Large intestine (tissue), 3 donors: Measurements from ENCODE around the gene BTBD6. TPM values are rescaled to one million over a fixed set of nuclear protein-coding genes. Genes with fewer than 3 reads are reported as not detected.
"Not testable (repeated sequence)": the region's sequence is repeated elsewhere in the genome, so short reads cannot be mapped to it uniquely, and the experiment has no call there.

ENCODE experiments used
- DNase-seq, 2 donors: peaks; one replicate each; pipeline versions ENCODE4 v3.0.0 to v3.0.0-alpha.2; 2013
- H3K27ac ChIP-seq: one replicate; pipeline ENCODE4 v1.5.1; 2013; ENCODE audit warnings: low read length
- H3K27me3 ChIP-seq: 2 replicates; pipeline ENCODE4 v1.6.1; 2013; ENCODE audit warnings: low read length; ENCODE audit not compliant: control insufficient read depth, insufficient read depth
- H3K36me3 ChIP-seq: 2 replicates; pipeline ENCODE4 v1.6.1; 2013; ENCODE audit warnings: low read length; ENCODE audit not compliant: control insufficient read depth, insufficient read depth
- H3K4me1 ChIP-seq: one replicate; pipeline ENCODE4 v1.6.1; 2013; ENCODE audit warnings: low read length; ENCODE audit not compliant: control insufficient read depth, insufficient read depth
- H3K4me3 ChIP-seq: one replicate; pipeline ENCODE4 v1.5.1; 2013; ENCODE audit warnings: low read length
- H3K9me3 ChIP-seq: one replicate; pipeline ENCODE4 v1.6.1; 2013; ENCODE audit warnings: mild to moderate bottlenecking, low read depth, low read length, moderate library complexity; ENCODE audit not compliant: control insufficient read depth
- WGBS: methylation state at CpG from one replicate; pipeline ENCODE4 v1.1.5; 2013; ENCODE audit warnings: low lambda C conversion rate; ENCODE audit not compliant: insufficient coverage; 5-methylcytosine and 5-hydroxymethylcytosine counted together
- polyA plus RNA-seq: library from polyadenylated mRNA; unstranded; fragments of 120-200 nt; gene quantifications from one replicate; pipeline ENCODE4 v1.2.1, GENCODE V29; 2013

Gene BTBD6
- polyA plus RNA-seq, 1 donor = 40.9 TPM

- H3K27ac ChIP-seq = no peak overlapping the region
- WGBS = no CpG with 5 or more reads among the region's 11 CpGs
- H3K27me3 ChIP-seq = no peaks in the 10 kb centered on the region
- H3K4me1 ChIP-seq = no peaks in the 10 kb centered on the region
- H3K36me3 ChIP-seq = peaks cover 11% of the 10 kb centered on the region
- no peak overlapping the region for H3K4me3 ChIP-seq
- H3K9me3 ChIP-seq = no peaks in the 10 kb centered on the region
- no peak for DNase-seq
Observed at GRCh38 chr14:105269405-105269804, 21.1 kb downstream of the BTBD6 start.

GRCh38 chr14:105271224-105271890, 23.0 kb downstream of the BTBD6 start:
- Histone ChIP-seq H3K27ac (no peak overlapping the region), H3K4me3 (no peak overlapping the region)

GRCh38 chr14:105272623-105273022, 24.3 kb downstream of the BTBD6 start:
- Histone ChIP-seq H3K4me3 (no peak overlapping the region), H3K27ac (no peak overlapping the region), H3K4me1 (no peaks in the 10 kb centered on the region), H3K9me3 (no peaks in the 10 kb centered on the region), H3K36me3 (peaks cover 10% of the 10 kb centered on the region), H3K27me3 (no peaks in the 10 kb centered on the region)
- no peak for DNase-seq
- WGBS = 90% methylated on average over 2 of the region's 15 CpGs

More at GRCh38 chr14:105271224-105271890, 23.0 kb downstream of the BTBD6 start:
- no peaks in the 10 kb centered on the region for H3K9me3 ChIP-seq
- DNase-seq = no peak
- peaks cover 11% of the 10 kb centered on the region for H3K36me3 ChIP-seq
- WGBS = no CpG with 5 or more reads among the region's 22 CpGs
- H3K27me3 ChIP-seq = no peaks in the 10 kb centered on the region
- H3K4me1 ChIP-seq = no peaks in the 10 kb centered on the region

GRCh38 chr14:105273062-105273461, 24.7 kb downstream of the BTBD6 start:
- Histone ChIP-seq H3K36me3 (peaks cover 6% of the 10 kb centered on the region), H3K4me3 (no peak overlapping the region), H3K27ac (no peak overlapping the region), H3K27me3 (no peaks in the 10 kb centered on the region), H3K4me1 (no peaks in the 10 kb centered on the region), H3K9me3 (no peaks in the 10 kb centered on the region)
- no CpG with 5 or more reads among the region's 12 CpGs for WGBS
- no peak for DNase-seq

GRCh38 chr14:105274637-105275036, 26.3 kb downstream of the BTBD6 start:
- no peak overlapping the region for H3K27ac ChIP-seq

GRCh38 chr14:105275267-105275946, 27.1 kb downstream of the BTBD6 start:
- H3K36me3 ChIP-seq = peaks cover 4% of the 10 kb centered on the region
- H3K4me1 ChIP-seq = no peaks in the 10 kb centered on the region
- H3K9me3 ChIP-seq = no peaks in the 10 kb centered on the region
- no peak overlapping the region for H3K4me3 ChIP-seq
- H3K27ac ChIP-seq = no peak overlapping the region
- H3K27me3 ChIP-seq = no peaks in the 10 kb centered on the region
- no CpG with 5 or more reads among the region's 16 CpGs for WGBS
- no peak for DNase-seq

More at GRCh38 chr14:105274637-105275036, 26.3 kb downstream of the BTBD6 start:
- H3K4me3 ChIP-seq = no peak overlapping the region
- H3K9me3 ChIP-seq = no peaks in the 10 kb centered on the region
- no peaks in the 10 kb centered on the region for H3K27me3 ChIP-seq
- WGBS = no CpG with 5 or more reads among the region's 6 CpGs
- DNase-seq = no peak
- H3K4me1 ChIP-seq = no peaks in the 10 kb centered on the region
- peaks cover 2% of the 10 kb centered on the region for H3K36me3 ChIP-seq

- not testable (repeated sequence) for H3K36me3 ChIP-seq, H3K27ac ChIP-seq, DNase-seq, H3K4me3 ChIP-seq, H3K9me3 ChIP-seq, H3K4me1 ChIP-seq, H3K27me3 ChIP-seq
- WGBS = no CpG with 5 or more reads among the region's 4 CpGs
Observed at GRCh38 chr14:105277448-105277847, 29.1 kb downstream of the BTBD6 start.

- Histone ChIP-seq H3K4me3 (no peak overlapping the region), H3K36me3 (peaks cover 9% of the 10 kb centered on the region), H3K27me3 (no peaks in the 10 kb centered on the region), H3K27ac (no peak overlapping the region), H3K9me3 (no peaks in the 10 kb centered on the region), H3K4me1 (peaks cover 4% of the 10 kb centered on the region)
- no peak for DNase-seq
- no CpG with 5 or more reads among the region's 18 CpGs for WGBS
Observed at GRCh38 chr14:105279642-105280361, 31.5 kb downstream of the BTBD6 start.

- Histone ChIP-seq H3K36me3 (peaks cover 14% of the 10 kb centered on the region), H3K4me3 (no peak overlapping the region), H3K9me3 (no peaks in the 10 kb centered on the region), H3K27ac (no peak overlapping the region), H3K4me1 (peaks cover 4% of the 10 kb centered on the region), H3K27me3 (no peaks in the 10 kb centered on the region)
- no CpG with 5 or more reads among the region's 21 CpGs for WGBS
- no peak for DNase-seq
Observed at GRCh38 chr14:105280525-105280924, 32.2 kb downstream of the BTBD6 start.

- WGBS = no CpG with 5 or more reads among the region's 23 CpGs
- H3K36me3 ChIP-seq = peaks cover 17% of the 10 kb centered on the region
- peaks cover 4% of the 10 kb centered on the region for H3K4me1 ChIP-seq
- peak; percentile 29 to 45 for DNase-seq
- H3K27me3 ChIP-seq = no peaks in the 10 kb centered on the region
- no peaks in the 10 kb centered on the region for H3K9me3 ChIP-seq
- H3K27ac ChIP-seq = no peak overlapping the region
- H3K4me3 ChIP-seq = no peak overlapping the region
Observed at GRCh38 chr14:105281371-105282097, 33.2 kb downstream of the BTBD6 start.
